SK-N-DZ (cell line): ENCODE measurements around the gene PLP2. TPM values are rescaled to one million over a fixed set of nuclear protein-coding genes. Genes with fewer than 3 reads are reported as not detected.
"Not testable (repeated sequence)": the region's sequence is repeated elsewhere in the genome, so short reads cannot be mapped to it uniquely, and the experiment has no call there.

Source experiments
- DNase-seq: peaks from one replicate; pipeline ENCODE4 v3.0.0-alpha.2; 2015; ENCODE audit warnings: low spot score
- polyA plus RNA-seq, 2 experiments: library from polyadenylated mRNA; depleted of rRNA; stranded (reverse); fragments of >200 nt; gene quantifications; 2 replicates each; pipeline ENCODE4 v1.2.3, GENCODE V29; 2014

The PLP2 gene, protein sequence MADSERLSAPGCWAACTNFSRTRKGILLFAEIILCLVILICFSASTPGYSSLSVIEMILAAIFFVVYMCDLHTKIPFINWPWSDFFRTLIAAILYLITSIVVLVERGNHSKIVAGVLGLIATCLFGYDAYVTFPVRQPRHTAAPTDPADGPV
- 3.0 and 4.3 TPM in 2 replicates for polyA plus RNA-seq (2014; cell fraction: cytosol; rRNA removed)
- polyA plus RNA-seq (2014; cell fraction: nucleus; rRNA removed): 0.61 and 4.2 TPM in 2 replicates

DNA sequence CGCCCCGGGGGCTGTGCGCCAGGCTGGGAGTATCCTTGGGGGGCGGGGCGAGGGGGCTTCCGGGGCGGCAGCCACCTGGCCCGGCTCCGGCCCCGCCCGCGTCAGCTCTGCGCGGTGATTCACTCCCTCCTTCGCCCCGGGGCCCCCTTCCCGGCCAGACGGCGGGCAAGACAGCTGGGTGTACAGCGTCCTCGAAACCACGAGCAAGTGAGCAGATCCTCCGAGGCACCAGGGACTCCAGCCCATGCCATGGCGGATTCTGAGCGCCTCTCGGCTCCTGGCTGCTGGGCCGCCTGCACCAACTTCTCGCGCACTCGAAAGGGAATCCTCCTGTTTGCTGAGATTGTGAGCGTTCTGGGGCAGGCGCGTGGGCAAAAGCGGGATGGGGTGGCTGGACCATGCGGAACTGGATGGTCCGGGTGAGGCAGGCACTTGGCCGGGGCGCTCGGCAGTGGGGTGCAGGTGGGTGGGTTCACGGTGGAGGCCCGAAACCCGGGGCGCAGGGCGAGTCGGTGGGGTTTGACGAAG is at the start of gene PLP2:
PLP2 (plus strand) TSS at position 147 of the 528 bp plus-strand sequence; CDS start at position 250, 103 bp downstream.
- no peak for DNase-seq

DNA sequence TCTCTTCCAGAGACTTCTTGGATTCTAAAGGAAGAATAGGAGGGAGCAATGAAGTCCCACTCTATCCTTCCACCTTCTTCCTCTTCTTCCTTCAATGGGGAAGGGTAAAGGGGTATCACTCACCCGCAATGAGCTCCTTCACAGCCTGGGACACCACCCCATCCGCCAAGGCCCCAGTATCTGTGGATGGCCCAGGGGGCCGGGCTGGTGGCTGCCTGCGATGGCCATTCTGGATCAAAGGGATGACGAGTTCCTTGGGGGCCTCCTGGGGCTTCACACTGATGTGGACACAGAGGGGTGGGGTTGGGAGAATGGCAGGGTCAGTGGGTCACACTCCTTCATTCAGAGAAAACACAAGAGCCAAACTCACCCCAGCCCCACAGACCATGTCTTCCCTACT is 49.2 kb upstream of the PLP2 start:
- DNase-seq: no peak

DNA sequence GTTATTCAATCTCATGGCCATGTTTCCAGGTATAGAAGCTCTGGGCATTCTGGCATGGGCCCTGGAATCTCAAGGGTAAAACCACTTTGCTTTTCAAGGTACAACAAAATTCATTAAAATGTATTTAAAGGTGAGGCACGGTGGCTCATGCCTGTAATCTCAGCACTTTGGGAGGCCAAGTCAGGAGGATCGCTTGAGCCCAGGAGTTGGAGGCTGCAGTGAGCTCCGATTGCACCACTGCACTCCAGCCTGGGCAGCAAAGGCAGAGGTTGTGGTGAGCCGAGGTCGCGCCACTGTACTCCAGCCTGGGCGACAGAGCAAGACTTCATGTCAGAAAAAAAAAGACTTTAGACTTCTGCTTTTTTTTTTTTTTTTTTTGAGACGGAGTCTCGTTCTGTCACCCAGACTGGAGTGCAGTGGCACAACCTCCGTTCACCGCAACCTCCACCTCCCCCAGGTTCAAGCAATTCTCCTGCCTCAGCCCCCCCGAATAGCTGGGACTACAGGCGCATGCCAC is 43.9 kb upstream of the PLP2 start:
- not testable (repeated sequence) for DNase-seq

DNA sequence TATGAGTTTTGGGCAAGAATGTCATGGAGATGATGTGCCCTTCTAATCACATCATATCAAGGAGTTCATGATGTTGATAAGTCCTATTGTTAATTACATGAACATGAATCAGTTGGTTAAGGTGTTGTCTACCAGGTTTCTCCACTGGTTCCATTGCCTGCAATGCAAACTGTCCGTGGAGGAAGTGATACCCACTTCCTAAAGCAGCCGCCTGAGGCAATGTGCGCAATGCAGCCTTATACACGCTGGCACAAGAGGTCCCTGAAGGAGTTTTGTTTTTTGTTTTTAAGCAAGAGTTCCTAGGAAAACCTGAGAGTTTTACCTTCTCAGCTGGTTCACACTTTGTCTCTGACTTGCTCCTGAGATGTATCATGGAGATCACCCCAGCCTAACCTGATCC is 42.3 kb upstream of the PLP2 start:
- DNase-seq: no peak

DNA sequence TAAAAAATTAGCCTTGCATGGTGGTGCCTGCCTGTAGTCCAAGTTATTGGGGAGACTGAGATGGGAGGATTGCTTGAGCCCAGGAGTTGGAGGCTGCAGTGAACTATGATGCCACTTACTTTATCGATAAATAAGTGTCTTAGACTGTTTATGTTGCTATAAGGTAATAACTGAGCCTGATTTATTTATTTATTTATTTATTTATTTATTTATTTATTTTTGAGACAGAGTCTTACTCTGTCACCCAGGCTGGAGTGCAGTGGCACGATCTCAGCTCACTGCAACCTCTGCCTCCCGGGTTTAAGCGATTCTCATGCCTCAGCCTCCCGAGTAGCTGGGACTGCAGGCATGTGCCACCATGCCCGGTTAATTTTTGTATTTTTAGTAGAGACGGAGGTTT is 39.4 kb upstream of the PLP2 start:
- DNase-seq: not testable (repeated sequence)

DNA sequence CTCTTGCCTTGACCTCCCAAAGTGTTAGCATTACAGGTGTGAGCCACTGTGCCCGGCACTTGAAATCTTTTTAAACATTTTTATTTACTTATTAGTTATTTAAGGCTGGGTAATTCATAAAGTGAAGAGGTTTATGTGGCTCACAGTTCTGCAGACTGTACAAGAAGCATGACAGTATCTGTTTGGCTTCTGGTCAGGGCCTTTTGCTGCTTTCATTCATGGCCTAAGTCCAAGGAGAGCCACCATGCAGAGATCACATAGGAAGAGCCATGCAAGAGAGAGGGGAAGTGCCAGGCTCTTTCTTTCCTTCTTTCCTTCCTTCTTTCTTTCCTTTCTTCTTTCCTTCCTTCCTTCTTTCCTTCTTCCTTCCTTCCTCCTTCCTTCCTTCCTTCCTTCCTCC is 37.9 kb upstream of the PLP2 start:
- no peak for DNase-seq

DNA sequence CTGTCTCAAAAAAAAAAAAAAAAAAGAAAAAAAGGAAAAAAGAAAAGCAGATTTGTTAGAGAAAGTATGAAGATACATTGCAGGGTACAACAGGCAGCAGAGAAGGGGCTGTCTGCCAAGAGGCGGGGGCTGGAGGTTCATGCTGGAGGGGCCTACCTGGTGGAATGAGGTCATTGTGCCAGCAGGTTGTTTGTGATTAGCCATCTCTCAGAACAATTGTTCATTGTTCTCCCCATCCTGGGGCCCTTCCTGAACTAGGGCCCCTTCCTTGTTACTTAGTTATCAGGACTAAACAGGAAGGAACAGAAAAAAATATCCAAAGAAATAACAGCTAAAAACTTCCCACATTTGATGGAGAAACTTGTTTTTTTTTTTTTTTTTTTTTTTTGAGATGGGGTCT is 34.2 kb upstream of the PLP2 start:
- no peak for DNase-seq

DNA sequence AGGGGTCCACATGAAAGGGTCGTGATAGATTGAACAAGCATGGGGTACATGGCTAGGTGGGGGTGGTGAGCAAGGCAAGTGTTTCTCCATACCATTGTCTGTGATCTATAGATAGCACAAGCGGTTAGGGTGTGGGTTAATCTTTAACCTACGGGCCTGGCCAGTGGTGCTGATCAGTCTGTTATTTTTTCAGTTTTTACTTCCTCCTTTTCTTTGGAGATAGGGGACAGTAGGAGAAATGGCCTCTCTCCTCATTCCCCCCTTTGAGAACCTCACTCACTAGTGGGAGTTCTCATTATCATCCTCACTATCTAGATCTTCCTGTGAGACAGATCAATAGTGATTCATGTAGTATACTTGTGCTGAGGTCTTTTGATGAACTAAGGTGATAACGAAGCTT is 32.0 kb upstream of the PLP2 start:
- DNase-seq: no peak

DNA sequence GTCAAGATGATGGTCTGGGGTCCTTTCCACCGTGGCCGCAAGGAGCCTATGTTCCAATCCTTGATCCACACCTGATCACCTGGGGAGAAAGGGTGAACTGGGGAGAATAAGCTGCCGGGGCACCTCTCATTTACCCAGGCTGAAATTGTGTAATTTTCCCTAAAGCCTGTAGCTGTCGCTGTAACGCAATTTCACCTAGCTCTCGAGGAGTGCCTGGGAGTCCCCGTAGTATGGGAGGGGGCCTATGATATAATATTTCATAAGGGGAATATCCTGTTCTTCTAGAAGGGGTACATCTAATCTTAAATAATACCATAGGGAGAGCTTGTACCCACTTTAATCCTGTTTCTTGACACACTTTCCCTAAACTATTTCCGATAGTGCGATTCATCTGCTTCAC is 29.4 kb upstream of the PLP2 start:
- DNase-seq: not testable (repeated sequence)

DNA sequence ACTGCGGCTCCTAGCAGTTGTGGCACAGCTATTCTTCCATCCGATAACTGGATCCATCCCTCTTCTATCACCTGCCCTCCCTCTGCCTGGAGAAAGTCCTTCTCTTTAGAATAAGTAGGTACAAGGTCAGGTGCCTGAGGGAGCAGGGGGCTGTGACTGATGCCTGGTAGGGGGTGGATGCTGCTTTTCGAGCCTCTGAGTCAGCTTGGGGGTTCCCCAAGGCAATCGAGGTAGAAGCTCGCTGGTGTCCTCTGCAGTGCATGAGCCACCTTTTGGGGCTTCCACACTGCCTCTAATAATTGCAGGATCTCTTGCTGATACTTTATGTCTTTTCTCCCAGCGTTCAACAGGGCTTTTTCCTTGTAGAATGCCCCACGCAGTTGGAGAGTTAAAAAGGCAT is 28.5 kb upstream of the PLP2 start:
- not testable (repeated sequence) for DNase-seq

DNA sequence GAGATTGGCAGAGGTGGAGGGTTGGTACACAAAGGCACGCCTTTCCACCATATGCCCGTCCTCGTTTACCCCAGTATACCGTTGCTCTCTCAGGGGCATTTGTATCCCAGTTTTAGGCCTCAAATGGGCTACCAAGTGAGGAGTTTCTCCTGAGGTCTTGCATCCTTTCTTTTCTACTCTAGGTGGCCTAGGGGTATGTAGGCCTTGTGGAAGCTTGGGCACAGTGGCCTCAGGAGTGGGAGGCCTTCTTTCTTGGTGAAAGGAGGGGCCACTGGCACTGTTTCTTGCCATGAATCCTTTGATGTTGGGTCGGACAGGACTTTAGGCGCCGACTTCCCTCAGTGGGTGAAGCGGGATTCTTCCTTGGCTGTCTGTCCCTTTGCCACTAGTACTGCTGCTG is 24.4 kb upstream of the PLP2 start:
- DNase-seq: no peak

DNA sequence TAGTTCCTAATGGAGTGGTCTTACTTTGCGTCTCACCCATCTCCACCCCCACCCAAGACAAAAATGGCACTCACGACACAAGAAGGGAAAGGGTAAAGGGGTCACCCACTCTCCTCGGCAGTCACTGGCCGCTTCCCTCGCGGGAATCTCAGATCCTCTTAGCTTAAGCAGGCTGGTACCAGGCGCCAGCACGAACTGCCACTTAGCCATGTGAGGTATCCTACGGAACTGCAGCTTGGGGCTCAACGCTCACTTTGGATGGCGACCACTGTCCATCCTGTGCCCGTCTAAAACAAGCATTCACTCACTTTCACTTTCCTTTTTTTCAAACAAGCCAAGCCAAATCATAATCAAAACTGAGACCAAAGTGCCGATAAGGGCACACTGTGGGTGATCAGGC is 23.8 kb upstream of the PLP2 start:
- DNase-seq: no peak

DNA sequence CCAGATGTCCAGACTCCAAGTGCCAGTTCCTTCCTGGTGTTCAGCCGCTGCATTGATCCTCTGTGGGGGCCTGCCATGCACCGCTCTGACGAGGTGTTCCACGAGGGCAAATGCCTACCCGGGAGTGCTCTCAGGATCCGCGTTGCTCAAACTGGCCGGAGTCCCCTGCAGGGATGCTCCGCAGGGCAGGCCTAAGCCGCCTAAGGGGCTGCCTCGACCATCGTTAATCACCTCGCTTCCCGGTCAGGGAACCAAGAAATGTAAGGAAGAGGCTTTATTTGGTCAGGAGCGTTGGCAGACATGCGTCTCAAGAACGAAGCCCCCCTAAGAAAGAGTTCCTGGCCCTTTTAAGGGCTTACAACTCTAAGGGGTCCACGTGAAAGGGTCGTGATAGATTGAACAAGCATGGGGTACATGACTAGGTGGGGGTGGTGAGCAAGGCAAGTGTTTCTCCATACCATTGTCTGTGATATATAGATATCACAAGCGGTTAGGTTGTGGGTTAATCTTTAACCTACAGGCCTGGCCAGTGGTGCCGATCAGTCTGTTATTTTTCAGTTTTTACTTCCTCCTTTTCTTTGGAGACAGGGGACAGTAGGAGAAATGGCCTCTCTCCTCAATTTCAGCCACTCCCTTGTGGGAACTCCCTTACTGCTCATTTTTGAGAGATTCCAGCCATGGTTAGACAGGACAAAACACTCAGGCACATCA is 23.2 kb upstream of the PLP2 start:
- DNase-seq: not testable (repeated sequence)

DNA sequence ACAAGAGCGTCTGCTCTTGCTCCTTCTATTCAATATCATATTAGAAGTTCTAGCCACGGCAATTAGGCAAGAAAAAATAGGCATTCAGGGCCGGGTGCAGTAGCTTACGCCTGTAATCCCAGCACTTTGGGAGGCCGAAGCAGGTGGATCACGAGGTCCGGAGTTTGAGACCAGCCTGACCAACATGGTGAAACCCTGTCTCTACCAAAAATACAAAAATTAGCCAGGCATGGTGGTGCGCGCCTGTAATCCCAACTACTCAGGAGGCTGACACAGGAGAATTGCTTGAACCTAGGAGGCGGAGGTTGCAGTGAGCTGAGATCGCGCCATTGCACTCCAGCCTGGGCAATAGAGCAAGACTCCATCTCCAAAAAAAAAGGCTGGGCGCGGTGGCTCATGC is 22.4 kb upstream of the PLP2 start:
- DNase-seq: not testable (repeated sequence)

DNA sequence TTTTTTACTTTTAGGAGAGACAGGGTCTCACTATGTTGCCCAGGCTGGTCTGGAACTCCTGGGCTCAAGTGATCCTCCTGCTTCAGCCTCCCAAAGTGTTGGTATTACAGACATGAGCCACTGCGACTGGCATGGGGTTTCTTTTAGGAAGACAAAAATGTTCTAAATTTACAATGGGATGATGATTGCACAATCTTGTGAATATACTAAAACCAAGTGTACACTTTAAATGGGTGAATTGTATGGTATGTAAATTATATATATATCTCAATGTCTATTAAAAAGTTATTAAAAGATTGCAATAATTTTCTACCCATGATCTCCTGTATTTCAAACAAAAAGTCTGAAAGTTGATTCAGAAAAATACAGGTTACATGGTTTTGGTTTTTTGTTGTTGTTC is 18.2 kb upstream of the PLP2 start:
- no peak for DNase-seq

DNA sequence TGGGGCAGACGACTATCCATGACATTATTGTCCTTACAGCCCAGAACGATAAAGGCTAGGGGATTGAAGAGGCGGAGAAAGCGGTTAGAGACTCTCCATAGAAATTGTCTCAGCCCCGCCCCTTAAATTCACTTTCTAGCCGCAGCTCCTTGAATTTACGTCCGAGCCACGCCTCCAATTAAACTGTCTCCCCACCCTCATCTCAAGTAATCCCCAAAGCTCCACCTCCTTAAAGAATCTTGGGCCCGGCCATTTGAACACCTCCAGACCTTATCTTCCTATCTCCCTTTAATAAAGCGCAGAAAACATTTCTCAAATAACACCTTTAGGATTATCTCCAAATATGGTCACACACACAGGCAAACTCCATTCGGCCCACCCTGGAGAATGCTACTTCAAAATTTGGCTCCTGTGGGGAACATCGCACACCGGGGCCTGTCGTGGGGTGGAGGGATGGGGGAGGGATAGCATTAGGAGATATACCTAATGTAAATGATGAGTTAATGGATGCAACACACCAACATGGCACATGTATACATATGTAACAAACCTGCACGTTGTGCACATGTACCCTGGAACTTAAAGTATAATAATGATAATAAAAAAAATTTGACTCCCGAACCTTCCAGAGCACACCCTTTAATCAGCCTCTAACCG is 16.3 kb upstream of the PLP2 start:
- DNase-seq: peak; percentile 70

DNA sequence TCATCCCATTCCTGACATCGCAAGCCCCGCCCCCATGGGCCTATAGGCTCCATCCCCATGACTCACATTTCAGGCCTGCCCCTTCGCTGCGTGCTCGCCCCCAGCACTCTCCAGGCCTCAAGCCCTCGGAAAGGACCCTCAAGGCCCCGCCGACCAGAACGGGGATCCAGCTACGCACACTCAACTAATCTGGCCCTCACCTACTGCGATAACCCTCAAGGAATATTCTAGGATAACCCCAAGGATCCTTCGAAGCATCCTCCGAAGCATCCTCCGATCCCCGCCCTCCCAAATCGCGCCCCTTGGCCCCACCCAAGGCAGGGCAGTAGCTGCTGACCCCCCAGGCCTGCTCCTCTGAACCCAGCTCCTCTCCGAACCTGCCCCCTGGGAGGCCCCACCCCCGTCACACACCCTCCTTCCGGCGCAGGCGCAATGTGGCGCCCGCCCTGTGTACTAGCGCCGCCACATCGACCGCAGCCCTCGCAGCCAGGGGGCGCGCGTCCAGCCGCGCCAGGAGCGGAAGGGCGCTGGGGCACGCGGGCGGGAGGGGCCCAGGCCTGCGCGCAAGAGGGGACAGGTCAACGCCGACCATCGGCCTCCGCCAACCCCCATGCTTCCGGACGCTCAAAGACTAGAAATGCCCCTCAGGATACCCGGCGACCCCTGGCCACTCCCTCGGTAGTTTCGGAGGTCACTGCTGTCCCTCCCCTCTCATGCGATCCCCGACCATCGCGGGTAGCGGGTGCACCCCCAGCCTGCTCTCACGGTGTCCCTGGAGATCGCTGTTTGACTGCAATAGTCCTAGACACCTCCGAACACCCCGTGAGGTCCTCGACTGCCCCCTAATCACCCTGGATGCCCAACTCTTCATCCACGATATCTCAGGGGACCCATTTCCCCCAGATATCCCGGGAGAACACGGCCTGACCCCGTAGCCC is 15.5 kb upstream of the PLP2 start:
- DNase-seq: peak; percentile 88

DNA sequence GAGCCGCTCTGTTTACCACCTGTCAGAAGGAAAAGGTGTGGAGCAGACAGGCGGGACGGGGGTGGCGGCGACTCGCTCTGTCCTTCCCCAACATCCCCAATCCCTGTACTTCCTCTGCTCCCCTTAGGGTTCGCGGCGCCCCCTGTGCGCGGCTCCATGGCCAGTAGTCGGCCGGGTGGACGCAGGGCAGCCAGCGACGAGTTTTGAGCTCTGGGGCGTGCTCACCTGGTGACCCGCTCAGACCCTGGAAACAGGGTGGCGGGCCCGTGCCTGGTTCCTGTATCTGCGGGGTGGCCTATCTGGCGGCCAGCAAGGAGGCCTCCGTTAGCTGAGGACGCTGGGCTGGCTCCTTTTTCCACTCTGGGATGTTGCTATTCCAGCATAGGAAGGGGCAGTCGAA is 14.5 kb upstream of the PLP2 start:
- DNase-seq: no peak

DNA sequence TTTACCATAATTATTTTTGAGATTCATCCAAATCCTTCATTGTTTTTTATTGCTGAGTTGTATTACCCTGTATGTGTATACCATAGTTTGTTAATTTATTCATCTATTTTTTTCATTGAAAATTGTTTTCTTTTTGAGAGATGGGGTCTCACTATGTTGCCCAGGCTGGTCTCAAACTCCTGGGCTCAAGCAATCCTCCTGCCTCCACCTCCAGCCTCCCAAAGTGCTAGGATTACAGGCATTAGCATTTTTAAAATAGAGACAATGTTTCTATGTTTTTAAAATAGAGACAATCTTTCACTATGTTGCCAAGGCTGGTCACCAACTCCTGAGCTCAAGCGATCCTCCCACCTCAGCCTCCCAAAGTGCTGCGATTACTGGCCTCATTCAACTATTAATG is 10.8 kb upstream of the PLP2 start:
- no peak for DNase-seq

DNA sequence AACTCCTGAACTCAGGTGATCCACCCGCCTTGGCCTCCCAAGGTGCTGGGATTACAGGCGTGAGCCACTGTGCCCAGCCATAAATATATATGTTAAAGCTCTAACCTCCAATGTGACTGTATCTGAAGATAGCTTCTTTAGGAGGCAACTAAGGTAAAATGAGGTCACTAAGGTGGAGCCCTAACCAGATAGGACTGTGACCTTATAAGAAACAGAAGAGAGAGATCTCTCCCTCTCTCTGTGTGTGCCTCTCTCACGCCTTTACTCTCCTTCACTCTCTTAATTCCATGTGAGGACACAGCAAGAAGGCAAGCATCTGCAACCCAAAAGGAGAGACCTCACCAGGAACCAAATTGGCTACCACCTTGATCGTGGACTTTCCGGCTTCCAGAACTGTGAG is 10.1 kb upstream of the PLP2 start:
- no peak for DNase-seq

DNA sequence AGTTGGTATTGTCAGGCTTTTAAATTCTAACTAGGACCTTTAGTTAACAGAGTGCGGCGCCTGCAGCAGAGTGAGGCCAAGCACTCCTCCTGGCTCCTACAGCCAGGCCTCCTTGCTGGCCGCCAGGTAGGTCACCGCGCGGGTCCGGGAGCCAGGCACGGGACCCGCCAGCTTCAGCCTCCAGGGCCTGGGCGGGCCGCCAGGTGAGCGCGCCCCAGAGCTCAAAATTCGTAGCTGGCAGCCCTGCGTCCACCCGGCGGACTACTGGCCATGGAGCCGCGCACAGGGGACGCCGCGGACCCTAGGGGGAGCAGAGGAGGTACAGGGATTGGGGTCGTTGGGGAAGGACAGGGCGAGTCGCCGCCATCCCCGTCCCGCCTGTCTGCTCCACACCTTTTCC is 9.1 kb upstream of the PLP2 start, which contains the start of gene MAGIX:
MAGIX (plus strand) TSS at position 139 of the 400 bp plus-strand sequence; CDS start at position 271, 132 bp downstream.
- no peak for DNase-seq
